ENCODE measurements around the gene MAGEA4. TPM values are rescaled to one million over a fixed set of nuclear protein-coding genes. Genes with fewer than 3 reads are reported as not detected.

MAGEA4 gene
- total RNA-seq, 1 donor from 2014 or later, result not detected

Small RNAs within 50 kb of the gene (microRNA-seq; reads per million reads assigned to microRNA genes)
- gene MIR224, result 2,949 reads per million, percentile 89 among the genes with 10 or more reads in this experiment
- 624 reads per million, percentile 79 among the genes with 10 or more reads in this experiment for gene MIR452

Other genes starting within 250 kb of the MAGEA4 start
- 0.17 and 0.18 TPM in 2 replicates for gene PRRG3, start 217.4 kb upstream of the MAGEA4 start, total RNA-seq
- gene FATE1, start 196.9 kb upstream of the MAGEA4 start, total RNA-seq, result not detected in 2 replicates
- gene CNGA2, start 178.1 kb upstream of the MAGEA4 start, total RNA-seq, result not detected in 2 replicates
- gene GABRE, start 61.8 kb downstream of the MAGEA4 start, total RNA-seq, result 1.3 and 1.8 TPM in 2 replicates
- not detected in 2 replicates for gene MAGEA10, start 225.7 kb downstream of the MAGEA4 start, total RNA-seq